ENCODE data around the gene SLC16A5.

The SLC16A5 gene

DNA sequence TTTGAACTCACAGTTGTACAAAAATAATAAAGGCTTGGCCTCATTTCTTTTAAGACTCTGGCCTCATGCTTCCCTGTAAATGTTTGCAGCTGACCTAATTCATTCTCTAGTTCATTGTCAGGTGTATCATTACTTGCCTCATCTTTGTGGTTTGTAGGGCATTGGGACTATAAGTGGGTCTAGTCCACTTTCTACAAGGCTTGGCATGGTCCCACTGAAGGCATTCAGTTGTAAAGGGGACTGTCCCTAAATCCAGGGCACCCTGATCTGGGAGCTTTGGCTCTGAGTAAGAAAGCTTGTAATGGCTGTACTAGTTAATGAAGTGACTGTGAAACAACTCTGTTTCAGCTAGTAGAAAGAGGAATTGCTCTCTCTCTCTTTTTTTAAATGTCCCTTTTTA is 38.0 kb upstream of the SLC16A5 start:
- POLR2A ChIA-PET: interaction anchor here (1.4 to 1.5 kb wide), 3 partner anchors 60 to 221 kb away, joined by 3 to 4 read pairs (median 3); partner anchors contain the start of genes ARMC7 and MIF4GD
- DNase-seq (ENCODE audit: extremely low spot score): no peak
- CTCF ChIA-PET: no interaction called here
- TF ChIP-seq, protein P1, sequence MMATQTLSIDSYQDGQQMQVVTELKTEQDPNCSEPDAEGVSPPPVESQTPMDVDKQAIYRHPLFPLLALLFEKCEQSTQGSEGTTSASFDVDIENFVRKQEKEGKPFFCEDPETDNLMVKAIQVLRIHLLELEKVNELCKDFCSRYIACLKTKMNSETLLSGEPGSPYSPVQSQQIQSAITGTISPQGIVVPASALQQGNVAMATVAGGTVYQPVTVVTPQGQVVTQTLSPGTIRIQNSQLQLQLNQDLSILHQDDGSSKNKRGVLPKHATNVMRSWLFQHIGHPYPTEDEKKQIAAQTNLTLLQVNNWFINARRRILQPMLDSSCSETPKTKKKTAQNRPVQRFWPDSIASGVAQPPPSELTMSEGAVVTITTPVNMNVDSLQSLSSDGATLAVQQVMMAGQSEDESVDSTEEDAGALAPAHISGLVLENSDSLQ (IDR thresholded peaks at IDR 0.05): no peak
- TF ChIP-seq ZNF384 (IDR thresholded peaks at IDR 0.05): no peak

GRCh38 chr17:75051941-75052340 is 35.8 kb upstream of the SLC16A5 start:
- DNase-seq (ENCODE audit: extremely low spot score): no peak
- POLR2A ChIA-PET: no interaction called here
- CTCF ChIA-PET: interaction anchor here (0.6 kb wide), 1 partner anchor 260 kb away, joined by 3 read pairs; no protein-coding TSS in a partner anchor
- TF ChIP-seq TARDBP (IDR thresholded peaks at IDR 0.05): no peak
- TF ChIP-seq NFRKB (IDR thresholded peaks at IDR 0.05): no peak

DNA sequence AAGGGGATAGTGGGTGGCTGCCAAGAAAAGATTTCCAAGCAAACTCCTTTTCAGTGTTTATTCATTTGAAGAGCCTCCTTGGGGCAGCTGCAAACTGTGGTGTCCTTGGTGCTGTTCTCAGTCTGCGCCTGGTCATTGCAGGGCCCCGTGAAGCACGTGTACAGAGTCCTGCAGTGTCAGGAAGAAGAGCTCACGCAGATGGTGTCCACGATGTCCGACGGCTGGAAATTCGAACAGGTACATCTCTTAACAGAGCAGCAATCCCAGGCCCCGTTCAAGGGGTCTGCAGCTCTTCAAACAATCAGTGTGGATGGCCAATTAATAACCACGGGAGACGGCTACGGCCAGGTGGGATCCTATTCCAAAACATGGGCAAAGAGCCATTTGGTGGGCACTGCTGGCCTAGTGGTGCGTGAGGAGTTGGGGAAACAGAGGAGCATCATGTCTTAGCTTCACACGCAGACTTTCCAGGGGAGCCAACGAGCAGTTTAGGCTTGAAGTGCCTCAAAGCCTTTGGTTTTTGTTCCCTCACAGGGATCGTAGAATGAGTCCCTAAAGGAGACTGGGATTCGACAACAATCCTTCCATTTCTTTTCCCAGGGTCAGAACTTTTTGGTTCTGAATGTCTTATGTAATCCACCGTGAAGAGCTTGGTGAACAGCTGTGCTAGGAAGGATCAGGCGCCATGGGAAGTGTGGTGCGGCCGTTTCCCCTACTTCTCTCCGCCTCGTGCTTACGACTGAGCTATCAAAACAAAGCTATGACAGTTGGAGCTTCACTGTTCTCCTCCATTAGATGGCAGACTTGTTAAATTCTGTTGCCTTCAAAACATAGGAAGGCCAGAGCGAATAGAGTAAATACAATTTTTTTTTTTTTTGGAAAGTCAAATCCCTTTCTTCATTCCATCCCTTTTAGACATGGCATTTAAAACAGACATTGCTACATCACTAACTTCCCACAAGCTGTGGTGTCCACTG is 28.1 kb upstream of the SLC16A5 start:
- TF ChIP-seq CTBP1 (IDR thresholded peaks at IDR 0.05; ENCODE audit: borderline replicate concordance): no peak
- TF ChIP-seq, protein P1 (IDR thresholded peaks at IDR 0.05): no peak
- TF ChIP-seq NFRKB (IDR thresholded peaks at IDR 0.05): no peak
- TF ChIP-seq L3MBTL2 (conservative IDR thresholded peaks at IDR 0.05): no peak
- no peak for TF ChIP-seq SUZ12 (IDR thresholded peaks at IDR 0.05)
- TF ChIP-seq FOXK2 (IDR thresholded peaks at IDR 0.05): no peak
- ChIA-PET POLR2A (interaction anchor here (0.6 to 3.1 kb wide), 5 partner anchors 50 to 974 kb away, joined by 3 to 10 read pairs (median 4); partner anchors contain the start of genes ARMC7 and NT5C), CTCF (interaction anchor here (0.6 to 2.1 kb wide), 9 partner anchors 12 to 142 kb away, joined by 3 to 9 read pairs (median 4); no protein-coding TSS in a partner anchor)
- DNase-seq (ENCODE audit: extremely low spot score): no peak

DNA sequence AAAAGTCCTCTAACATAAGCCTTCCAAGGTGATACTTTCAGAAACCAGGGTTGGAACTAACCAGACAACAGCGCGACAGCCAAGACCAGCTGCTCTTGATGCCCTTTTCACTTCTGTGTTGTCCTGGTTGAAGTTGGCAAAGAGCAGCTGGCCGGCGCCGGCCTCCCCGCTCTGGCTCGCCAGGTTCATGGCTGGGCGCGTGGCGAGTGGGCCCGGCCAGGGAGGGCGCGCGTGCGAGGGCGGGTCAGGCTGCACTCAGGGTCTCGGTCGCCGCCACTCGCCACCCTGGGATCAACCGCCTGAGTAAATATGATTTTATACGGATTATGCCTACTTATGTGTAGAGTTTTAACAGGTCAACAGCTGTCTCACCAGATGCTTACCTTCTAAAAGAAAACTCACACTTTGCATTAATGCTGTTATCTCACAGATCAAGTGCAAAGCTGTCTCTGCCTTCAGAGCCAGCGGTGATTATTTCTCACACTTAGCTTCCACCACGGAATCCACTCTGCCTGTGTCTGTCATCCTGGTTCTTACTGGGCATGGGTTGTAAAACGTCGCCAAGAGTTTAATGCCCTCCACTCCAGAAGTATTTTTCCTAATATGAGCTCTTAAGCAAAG is 27.2 kb upstream of the SLC16A5 start:
- TF ChIP-seq ELF4 (IDR thresholded peaks at IDR 0.05): no peak
- no peak for TF ChIP-seq CTBP1 (IDR thresholded peaks at IDR 0.05; ENCODE audit: borderline replicate concordance)
- TF ChIP-seq L3MBTL2 (conservative IDR thresholded peaks at IDR 0.05): no peak
- no peak for TF ChIP-seq NFRKB (IDR thresholded peaks at IDR 0.05)
- no peak for TF ChIP-seq LEF1 (IDR thresholded peaks at IDR 0.05; ENCODE audit: borderline replicate concordance)
- no peak for TF ChIP-seq FOXK2 (IDR thresholded peaks at IDR 0.05)
- no peak for TF ChIP-seq BHLHE40 (IDR thresholded peaks at IDR 0.05; ENCODE audit: borderline replicate concordance)
- no peak for TF ChIP-seq FOXA1 (IDR thresholded peaks at IDR 0.05)
- TF ChIP-seq HDGF (IDR thresholded peaks at IDR 0.05; ENCODE audit: borderline replicate concordance): no peak
- TF ChIP-seq SP1 (IDR thresholded peaks at IDR 0.05): no peak
- TF ChIP-seq ARNT (IDR thresholded peaks at IDR 0.05): no peak
- no peak for TF ChIP-seq ZNF384 (IDR thresholded peaks at IDR 0.05)
- no peak for TF ChIP-seq TARDBP (IDR thresholded peaks at IDR 0.05)
- TF ChIP-seq, protein P1 (IDR thresholded peaks at IDR 0.05): no peak
- no peak for TF ChIP-seq SUZ12 (IDR thresholded peaks at IDR 0.05)
- TF ChIP-seq FOXM1 (IDR thresholded peaks at IDR 0.05; ENCODE audit: borderline replicate concordance): no peak
- ChIA-PET CTCF (interaction anchor here (0.9 to 2.1 kb wide), 4 partner anchors 12 to 141 kb away, joined by 3 to 7 read pairs (median 4); no protein-coding TSS in a partner anchor), POLR2A (interaction anchor here (1.2 to 3.1 kb wide), 3 partner anchors 12 to 71 kb away, joined by 4 to 10 read pairs (median 5); partner anchors contain the start of genes ARMC7 and NT5C)
- DNase-seq (ENCODE audit: extremely low spot score): no peak

GRCh38 chr17:75061055-75061438 is 26.7 kb upstream of the SLC16A5 start:
- DNase-seq (ENCODE audit: extremely low spot score): no peak
- no peak for TF ChIP-seq L3MBTL2 (conservative IDR thresholded peaks at IDR 0.05)
- POLR2A ChIA-PET: interaction anchor here (1.1 to 1.5 kb wide), 2 partner anchors 13 to 70 kb away, joined by 4 to 5 read pairs; partner anchors contain the start of gene NT5C
- CTCF ChIA-PET: interaction anchor here (2.1 kb wide), 1 partner anchor 141 kb away, joined by 7 read pairs; no protein-coding TSS in a partner anchor

DNA sequence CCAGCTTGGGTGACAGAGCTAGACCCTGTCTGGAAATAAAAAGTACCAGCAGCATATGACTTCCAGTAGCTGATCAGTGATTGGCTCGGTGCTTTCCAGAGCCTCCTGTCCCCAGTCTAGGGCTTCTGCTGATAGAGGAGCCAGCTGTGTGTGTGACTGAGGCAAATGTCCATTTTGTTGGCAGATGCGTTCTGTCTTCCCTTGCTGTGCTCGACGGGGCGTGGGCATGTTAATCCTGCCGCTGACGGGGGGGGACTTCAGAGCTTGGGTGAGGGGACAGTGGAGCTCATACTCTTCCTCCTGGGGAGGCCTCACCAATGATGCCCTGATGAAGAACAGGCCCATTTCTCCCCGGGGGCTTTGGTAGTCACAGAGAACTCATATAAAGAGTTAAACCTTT is 26.1 kb upstream of the SLC16A5 start:
- POLR2A ChIA-PET: interaction anchor here (1.1 to 1.5 kb wide), 3 partner anchors 13 to 69 kb away, joined by 3 to 5 read pairs (median 4); partner anchors contain the start of genes ARMC7 and NT5C
- TF ChIP-seq HDGF (IDR thresholded peaks at IDR 0.05; ENCODE audit: borderline replicate concordance): no peak
- TF ChIP-seq ELF4 (IDR thresholded peaks at IDR 0.05): no peak
- TF ChIP-seq L3MBTL2 (conservative IDR thresholded peaks at IDR 0.05): no peak
- TF ChIP-seq CTBP1 (IDR thresholded peaks at IDR 0.05; ENCODE audit: borderline replicate concordance): no peak
- no peak for TF ChIP-seq FOXA1 (IDR thresholded peaks at IDR 0.05)
- TF ChIP-seq TARDBP (IDR thresholded peaks at IDR 0.05): no peak
- no peak for TF ChIP-seq SUZ12 (IDR thresholded peaks at IDR 0.05)
- TF ChIP-seq FOXK2 (IDR thresholded peaks at IDR 0.05): no peak
- no peak for TF ChIP-seq SP1 (IDR thresholded peaks at IDR 0.05)
- TF ChIP-seq FOXM1 (IDR thresholded peaks at IDR 0.05; ENCODE audit: borderline replicate concordance): no peak
- TF ChIP-seq, protein P1 (IDR thresholded peaks at IDR 0.05): no peak
- no peak for TF ChIP-seq NFRKB (IDR thresholded peaks at IDR 0.05)
- TF ChIP-seq ZNF384 (IDR thresholded peaks at IDR 0.05): no peak
- no peak for TF ChIP-seq ARNT (IDR thresholded peaks at IDR 0.05)
- no peak for TF ChIP-seq BHLHE40 (IDR thresholded peaks at IDR 0.05; ENCODE audit: borderline replicate concordance)
- TF ChIP-seq LEF1 (IDR thresholded peaks at IDR 0.05; ENCODE audit: borderline replicate concordance): no peak
- no peak for DNase-seq (ENCODE audit: extremely low spot score)
- CTCF ChIA-PET: interaction anchor here (1.0 to 2.1 kb wide), 2 partner anchors 53 to 140 kb away, joined by 4 to 7 read pairs; no protein-coding TSS in a partner anchor

All from HEK293T (cell line).